ENCODE measurements around the gene COL8A2.

The COL8A2 gene

GRCh38 chr1:36125129-36125991 is at the start of gene COL8A2:
TSS of gene COL8A2 (minus strand) at chr1:36125222. CDS start at chr1:36100242, 24,980 bp downstream.
- TF ChIP-seq CTCF (IDR thresholded peaks at IDR 0.05; ENCODE audit: low read depth, low read length, missing control alignments): no peak
- DNase-seq (ENCODE audit: extremely low read depth, low read depth): no peak
- no peak within 1 kb of the TSS for H3K4me3 ChIP-seq (replicated peaks; ENCODE audit: low read depth, low read length)

- DNase-seq (ENCODE audit: extremely low read depth, low read depth): no peak
- no peak for TF ChIP-seq CTCF (IDR thresholded peaks at IDR 0.05; ENCODE audit: low read depth, low read length, missing control alignments)
- no peak overlapping the region for H3K4me3 ChIP-seq (replicated peaks; ENCODE audit: low read depth, low read length)
Measured at GRCh38 chr1:36174713-36175112, 49.7 kb upstream of the COL8A2 start.

GRCh38 chr1:36172983-36173382 is 48.0 kb upstream of the COL8A2 start:
- no peak overlapping the region for H3K4me3 ChIP-seq (replicated peaks; ENCODE audit: low read depth, low read length)
- no peak for TF ChIP-seq CTCF (IDR thresholded peaks at IDR 0.05; ENCODE audit: low read depth, low read length, missing control alignments)
- DNase-seq (ENCODE audit: extremely low read depth, low read depth): no peak

- no peak for DNase-seq (ENCODE audit: extremely low read depth, low read depth)
- no peak overlapping the region for H3K4me3 ChIP-seq (replicated peaks; ENCODE audit: low read depth, low read length)
- TF ChIP-seq CTCF (IDR thresholded peaks at IDR 0.05; ENCODE audit: low read depth, low read length, missing control alignments): no peak
Measured at GRCh38 chr1:36172017-36172747, 47.2 kb upstream of the COL8A2 start.

- DNase-seq (ENCODE audit: extremely low read depth, low read depth): no peak
- TF ChIP-seq CTCF (IDR thresholded peaks at IDR 0.05; ENCODE audit: low read depth, low read length, missing control alignments): no peak
- no peak overlapping the region for H3K4me3 ChIP-seq (replicated peaks; ENCODE audit: low read depth, low read length)
Measured at GRCh38 chr1:36170643-36171412, 45.8 kb upstream of the COL8A2 start.

GRCh38 chr1:36168514-36168913 is 43.5 kb upstream of the COL8A2 start:
- no peak for DNase-seq (ENCODE audit: extremely low read depth, low read depth)
- H3K4me3 ChIP-seq (replicated peaks; ENCODE audit: low read depth, low read length): no peak overlapping the region
- TF ChIP-seq CTCF (IDR thresholded peaks at IDR 0.05; ENCODE audit: low read depth, low read length, missing control alignments): no peak

Data from HFF-Myc (cell line).